ENCODE measurements around the gene DMD.

The DMD gene

DNA sequence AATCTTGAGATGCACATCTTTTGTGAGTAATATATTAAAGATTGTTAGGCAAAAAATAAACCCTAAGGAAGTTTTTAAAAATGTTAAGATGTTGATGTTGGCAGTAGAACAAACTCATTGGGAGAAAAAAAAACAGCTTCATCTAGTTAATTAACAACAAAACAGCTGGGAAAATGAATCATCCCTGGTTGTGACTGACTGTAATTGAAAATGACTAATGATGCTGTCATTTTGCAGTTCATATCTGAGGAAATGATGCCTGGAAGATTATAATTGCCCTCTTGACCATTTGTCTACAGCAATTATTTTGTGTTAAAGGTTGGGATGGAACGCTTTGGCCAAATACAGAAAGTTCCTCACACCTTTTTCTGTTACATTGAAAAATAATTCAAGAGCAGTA lies 1379.1 kb downstream of the DMD start:
- no peak for DNase-seq

DNA sequence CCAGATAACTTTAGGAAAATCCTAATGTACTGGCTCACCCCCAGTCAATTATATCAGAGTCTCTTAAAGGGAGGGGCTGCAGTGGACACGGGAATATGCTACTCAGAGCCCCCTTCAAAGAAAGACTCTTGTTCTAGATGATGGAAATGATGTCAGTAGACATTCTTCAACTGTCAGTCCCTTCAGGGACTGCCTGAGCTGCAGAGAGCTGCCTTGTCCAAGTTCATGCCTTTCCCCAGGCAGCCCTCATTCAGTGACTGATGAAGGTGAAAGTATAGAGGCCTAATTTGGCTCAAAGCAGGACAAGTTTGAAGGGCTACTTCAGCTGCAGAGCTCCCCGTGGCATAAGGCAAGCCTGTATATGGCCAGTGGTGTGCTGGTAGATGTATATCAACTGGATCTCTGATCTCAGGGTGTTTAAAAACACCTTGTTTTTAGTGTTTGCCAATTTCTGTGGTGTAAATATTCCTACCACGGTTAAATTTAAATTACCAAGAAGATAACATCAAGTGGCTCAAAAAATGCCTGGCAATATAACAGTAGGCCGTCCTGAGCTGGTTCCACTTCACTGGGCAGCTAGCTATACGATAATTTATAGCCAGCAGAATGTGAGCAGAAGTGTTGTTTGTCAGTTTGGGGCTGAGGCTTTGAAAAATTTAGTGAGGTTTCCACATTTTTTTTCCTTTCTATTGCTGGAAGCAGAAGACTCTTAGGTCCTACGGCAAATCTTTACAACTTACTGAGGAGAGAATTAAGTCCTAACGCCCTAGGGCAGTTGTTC lies 1390.7 kb downstream of the DMD start:
- no peak for DNase-seq

DNA sequence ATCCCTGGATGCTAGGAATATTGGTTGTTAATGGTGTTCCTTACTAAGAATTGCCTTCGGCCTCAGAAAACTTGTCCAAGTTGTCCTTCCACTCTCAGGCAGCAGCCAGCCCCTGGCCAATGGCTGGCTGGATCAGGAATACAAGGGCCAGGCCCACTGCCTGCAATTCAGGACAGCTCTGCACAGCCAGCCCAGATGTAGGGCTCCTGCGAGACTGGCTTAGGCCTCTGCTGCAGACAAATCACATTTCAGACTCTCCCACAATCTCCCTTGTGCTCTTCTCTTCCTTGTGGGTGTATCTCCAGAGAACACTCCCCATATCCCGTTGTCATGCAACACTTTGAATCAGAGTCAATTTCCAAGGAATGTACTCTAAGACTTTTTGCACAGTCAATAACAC lies 1391.9 kb downstream of the DMD start:
- DNase-seq, result no peak

DNA sequence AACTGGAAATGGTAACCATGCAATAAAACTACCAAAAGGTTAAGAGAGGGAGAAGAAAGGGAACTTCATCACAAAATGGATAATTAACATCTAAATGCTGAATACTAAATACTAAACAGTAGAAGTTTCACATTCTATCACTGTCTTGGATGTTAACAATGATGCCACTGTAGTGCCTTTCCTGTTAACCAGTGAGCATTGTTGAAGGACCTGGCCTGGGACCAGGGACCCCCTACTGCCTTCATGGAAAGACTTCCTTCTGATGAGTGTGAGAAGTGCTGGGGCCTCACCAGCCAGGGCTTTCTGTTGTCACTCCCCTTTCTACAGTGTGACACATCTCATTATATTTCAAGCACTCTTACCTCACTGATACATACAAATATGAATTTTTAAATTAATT lies 1400.2 kb downstream of the DMD start:
- DNase-seq, result no peak

DNA sequence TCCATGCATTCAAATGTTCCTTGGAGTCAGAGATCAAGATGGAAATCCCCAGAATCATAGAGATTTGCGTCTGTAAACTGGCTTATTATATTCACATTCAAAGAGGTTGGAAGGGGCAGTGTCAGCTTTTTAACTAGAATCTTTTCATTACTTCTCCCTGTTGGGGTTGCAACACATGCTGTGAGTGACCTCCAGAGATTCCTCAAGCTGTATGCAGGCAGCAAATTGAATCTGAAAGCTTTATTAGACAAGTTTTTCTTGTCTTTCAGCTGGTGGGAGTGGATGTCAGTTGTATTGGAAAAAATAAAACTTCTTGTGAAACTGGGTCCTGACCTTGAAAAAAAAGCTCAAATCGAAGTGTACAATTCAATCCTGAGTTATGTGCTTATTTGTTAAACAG lies 1403.0 kb downstream of the DMD start:
- DNase-seq, result no peak

DNA sequence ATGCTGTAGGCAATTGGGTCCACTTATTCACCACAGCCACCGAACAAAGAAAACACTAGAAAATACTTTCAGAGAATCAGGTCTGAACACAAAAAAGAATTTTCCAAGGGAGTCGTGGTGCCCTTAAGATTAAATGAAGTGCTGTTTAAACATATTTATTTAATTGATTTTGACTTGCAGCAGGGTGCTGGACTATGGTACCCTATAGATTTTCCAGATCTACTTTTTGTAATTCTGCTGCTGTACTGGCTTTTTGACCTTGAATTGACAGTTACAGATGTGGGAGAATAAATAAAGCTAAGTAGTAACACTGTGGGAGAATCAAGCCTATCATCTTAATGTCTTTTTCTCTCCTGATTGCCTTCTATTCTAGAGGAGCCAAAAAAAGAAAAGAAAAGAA lies 1404.2 kb downstream of the DMD start:
- DNase-seq, result no peak

DNA sequence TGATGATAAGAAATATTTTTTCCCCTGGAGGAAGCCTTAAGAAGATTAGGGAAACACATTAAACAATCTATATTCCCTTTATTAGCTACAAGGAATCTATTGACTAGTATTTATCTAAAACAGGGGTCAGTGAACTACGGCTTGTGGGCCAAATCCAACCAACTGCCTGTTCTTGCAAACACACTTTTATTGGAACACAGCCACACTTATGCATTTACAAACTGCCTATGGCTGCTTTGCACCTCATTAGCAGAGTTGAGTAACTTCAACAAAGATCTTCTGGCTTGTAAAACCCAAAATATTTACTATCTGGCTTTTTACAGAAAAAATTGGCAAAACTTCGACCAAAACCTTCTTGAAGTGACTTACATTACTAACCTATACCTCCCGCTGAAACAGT lies 1405.6 kb downstream of the DMD start:
- no peak for DNase-seq

DNA sequence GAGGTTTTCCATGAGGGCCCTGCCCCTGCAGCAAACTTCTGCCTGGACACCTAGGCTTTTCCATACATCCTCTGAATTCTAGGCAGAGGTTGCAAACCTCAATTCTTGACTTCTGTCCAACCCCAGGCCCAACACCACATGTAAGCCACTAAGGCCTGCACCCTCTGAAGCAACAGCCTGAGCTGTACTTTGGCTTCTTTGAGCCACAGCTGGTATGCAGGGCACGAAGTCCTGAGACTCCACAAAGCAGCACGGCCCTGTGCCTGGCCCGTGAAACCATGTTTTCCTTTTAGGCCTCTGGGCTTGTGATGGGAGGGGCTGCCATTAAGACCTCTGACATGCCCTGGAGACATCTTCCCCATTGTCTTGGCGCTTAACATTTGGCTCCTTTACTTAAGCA lies 1411.1 kb downstream of the DMD start:
- no peak for DNase-seq

DNA sequence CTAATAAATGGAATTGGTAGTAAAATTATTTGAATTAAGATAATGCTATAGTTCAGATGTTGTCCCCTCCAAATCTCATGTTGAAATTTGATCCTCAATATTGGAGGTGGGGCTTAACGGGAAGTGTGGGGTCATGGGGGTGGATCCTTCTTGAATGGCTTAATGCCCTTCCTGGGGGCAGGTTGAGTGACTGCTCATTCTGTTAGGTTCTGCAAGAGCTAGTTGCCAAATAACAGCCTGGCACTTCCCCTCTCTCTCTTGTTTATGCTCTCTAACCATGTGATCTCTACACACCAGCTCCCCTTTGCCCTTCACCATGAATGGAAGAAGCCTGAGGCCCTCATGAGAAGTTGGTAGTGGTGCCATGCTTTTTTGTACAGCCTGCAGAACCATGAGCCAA lies 1414.7 kb downstream of the DMD start:
- no peak for DNase-seq

DNA sequence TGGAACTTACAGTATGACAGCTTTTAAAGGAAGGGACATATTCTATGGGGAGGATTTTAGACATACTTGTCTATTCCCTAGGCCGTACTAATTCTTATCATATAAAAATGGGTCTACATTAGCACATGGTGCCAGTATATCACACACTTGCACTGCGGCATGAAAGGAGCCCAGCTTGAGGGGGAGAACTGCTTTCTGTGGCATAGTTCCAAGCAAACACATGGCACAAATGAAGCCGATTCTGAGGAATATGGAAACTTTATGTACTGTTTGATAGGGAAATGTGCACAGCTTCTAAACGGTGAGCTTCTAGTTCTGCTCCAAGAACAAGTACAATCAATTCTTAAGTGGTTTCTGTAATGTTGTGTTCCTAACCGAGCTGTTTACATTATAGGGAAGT lies 1463.9 kb downstream of the DMD start:
- DNase-seq, result no peak

DNA sequence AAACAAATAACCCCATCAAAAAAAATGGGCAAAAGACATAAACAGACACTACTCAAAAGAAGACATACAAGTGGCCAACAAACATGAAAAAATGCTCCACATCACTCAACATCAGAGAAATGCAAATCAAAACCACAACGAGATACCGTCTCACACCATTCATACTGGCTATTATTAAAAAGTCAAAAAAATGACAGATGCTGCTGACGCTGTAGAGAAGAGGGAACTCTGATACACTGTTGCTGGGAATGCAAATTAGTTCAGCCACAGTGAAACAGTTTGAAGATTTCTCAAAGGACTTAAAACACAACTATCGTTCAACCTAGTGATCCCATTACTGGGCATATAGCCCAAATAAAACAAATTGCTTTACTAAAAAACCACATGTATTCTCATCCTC lies 1468.3 kb downstream of the DMD start:
- DNase-seq, result no peak

DNA sequence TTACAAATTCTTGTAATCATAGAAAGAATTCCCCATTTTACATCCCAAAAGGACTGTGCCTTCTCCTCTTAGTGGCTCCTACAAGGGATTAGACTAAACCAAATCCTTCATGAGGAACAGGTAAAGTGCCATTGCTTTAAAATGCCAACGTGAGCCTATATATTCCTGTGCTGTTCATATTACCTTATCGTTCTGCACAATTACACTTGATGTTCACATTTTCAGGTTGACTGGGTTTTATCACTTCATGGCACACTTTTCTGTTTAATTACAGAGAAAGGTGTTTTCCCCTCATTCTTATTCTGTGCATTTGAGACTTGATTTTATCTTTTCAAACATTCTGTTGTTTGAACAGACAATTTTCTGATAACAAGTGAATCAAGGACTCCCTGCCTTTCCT lies 1493.9 kb downstream of the DMD start:
- no peak for DNase-seq

DNA sequence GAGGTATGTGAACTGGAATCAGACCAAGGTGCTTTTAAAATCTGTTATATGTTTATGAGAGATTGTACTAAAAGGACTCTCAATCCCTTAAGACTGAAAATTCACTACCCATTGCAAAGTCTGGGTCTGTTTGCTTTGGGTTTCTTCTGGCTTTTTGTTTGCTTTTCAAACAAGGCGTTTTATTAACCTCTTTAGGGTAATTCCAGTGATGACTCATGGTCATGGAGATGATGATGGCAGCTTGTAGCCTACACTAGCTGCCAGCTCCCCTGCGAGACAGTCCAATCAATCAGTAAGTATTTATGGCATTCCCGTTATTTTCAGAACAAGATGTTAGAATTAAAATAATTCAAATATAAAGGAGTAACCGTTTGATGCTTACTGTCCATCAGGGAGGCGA lies 1495.7 kb downstream of the DMD start:
- no peak for DNase-seq

DNA sequence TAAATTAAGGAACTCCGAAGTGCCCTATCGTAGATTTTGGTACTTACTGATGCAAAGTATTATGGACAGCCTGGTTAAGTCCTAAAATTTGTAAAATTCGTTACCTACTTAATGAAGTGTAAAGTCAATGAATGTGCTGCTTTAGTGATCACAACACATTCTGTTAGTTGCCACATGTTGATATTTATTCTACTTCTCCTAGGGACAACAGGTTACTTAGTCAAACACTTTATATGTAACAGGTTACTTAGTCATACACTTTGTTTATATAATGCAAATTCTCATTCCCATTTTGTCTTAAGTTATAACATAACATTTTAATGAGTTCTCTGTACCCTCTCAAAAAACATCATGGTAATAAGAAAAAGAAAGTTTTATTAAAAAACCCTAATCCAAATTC lies 1496.6 kb downstream of the DMD start:
- DNase-seq, result no peak

DNA sequence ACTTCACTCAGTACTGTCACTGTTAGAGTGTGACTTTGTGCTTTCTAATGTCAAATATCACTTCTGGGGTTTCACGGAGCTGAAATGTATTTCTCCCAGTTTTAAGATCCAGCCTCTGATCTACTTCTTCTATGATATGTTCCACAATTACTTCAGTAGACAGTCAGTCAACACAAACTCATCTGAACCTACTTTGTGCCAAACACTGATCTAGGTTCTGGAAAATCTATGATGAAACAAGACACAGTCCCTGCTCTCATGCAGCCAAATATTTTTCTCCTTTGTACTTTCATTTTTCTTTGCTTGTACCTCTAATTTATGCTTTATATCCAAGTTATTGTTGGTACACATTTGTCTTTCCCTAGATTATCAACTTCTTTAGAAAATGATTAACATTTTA lies 1498.2 kb downstream of the DMD start:
- DNase-seq, result no peak

DNA sequence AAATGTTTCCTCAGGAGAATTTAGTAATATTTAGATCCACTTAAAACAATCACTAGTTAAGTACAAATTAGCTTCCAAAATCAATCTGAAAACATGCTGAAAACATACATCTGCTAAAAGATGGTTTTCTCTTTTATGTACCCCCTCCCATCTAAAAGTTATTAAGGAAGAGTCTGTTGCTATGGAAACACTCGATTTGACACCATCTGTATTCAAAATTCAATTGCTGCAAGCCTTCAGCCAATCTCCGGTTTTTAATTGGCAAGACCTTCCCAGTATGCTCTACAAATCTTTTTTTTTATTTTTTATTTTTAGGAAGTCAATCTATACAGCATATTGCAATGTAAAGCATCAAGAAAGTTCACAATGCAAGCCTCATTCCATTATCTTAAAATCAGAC lies 1500.2 kb downstream of the DMD start:
- DNase-seq, result no peak

DNA sequence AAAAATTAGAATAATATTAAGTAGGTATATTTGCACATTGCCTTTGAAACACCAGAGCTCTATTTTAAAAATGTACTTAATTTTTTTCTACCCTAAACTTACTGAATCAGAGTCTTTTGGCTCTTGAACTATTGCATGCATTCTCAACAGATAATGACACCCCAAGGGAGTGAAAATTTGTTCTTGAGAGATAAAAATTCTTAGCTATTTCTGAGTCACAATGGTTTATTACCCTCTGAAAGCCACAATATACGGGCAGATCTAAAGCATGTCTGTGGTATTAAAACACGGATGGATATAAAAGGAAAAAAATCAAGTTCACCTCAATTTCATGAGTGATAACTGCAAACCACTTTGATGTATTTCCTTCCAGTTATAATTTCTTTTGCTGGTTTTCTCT lies 1503.2 kb downstream of the DMD start:
- no peak for DNase-seq

DNA sequence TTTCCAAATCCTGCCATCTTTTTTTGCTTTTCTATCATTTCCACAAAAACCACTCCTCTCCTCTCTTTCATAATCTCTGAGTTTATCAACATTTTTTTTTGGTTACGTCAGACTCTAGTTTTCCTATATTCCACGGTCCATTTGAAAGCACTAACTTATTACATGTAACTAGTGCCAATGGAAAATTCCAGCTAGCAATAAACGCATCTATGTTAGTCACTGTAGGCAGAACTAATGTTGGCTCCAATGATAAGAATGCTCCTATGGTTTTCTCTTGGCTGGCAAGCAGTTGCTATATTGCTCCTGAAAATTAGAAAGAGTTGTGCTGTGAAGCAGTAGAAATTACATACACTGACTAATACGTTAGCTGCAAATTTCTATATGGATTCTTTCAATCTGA lies 1504.9 kb downstream of the DMD start:
- no peak for DNase-seq

DNA sequence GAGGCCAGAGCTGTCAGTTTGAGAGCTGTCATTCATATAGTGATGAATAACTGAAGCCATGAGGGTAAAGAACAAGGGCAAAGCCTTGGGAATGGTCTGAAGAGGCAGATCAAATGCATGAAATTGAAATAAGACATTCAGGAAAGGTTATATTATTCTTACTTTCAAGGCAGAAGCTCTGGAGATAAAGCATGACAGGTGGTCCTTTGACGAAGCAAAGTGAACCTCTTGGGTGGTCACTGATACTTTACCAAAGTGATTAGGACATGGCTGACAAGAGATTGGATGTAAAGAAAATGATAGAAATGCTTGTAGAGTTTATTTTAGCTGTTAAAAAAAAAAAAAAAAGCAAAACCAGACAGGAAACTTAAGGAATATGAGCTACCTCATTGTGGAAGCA lies 1505.5 kb downstream of the DMD start:
- DNase-seq, result no peak

DNA sequence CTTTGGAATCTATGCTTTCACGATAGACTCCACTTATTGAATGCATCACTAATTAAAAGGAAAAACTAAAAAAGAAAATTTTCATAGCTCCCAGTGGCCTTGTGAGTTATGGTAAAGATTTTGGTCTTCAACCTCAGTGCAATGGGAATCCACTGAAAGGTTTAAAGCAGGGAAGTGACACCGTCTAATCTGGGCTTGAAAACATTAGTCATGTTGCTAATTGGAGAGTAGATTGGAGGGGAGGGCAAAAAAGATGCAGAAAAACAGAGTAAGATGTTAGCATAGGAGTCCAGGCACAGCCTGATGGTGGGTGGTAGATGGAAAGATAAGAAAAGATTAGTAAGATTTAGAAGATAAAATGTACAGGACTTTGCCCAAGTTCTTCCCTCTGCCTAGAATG lies 1506.4 kb downstream of the DMD start:
- DNase-seq, result no peak

DNA sequence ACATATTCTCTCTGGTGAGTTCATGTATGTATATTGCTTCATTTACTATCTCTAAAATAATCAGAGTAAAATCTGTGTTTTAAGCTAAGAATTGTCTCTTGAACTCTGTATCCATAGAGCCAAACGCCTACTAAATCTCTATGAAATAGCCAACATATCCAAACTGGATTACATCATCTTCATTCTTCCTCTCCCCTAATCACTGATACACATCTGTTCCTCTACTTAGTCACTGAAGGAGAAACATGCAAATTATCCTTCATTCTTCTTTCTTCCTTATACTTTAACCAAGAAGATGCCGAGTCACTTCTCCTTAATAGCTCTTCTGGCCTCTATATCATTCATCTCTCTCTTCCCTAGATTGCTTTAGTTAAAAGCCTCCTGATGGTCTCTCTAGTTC lies 1509.1 kb downstream of the DMD start:
- DNase-seq, result no peak

DNA sequence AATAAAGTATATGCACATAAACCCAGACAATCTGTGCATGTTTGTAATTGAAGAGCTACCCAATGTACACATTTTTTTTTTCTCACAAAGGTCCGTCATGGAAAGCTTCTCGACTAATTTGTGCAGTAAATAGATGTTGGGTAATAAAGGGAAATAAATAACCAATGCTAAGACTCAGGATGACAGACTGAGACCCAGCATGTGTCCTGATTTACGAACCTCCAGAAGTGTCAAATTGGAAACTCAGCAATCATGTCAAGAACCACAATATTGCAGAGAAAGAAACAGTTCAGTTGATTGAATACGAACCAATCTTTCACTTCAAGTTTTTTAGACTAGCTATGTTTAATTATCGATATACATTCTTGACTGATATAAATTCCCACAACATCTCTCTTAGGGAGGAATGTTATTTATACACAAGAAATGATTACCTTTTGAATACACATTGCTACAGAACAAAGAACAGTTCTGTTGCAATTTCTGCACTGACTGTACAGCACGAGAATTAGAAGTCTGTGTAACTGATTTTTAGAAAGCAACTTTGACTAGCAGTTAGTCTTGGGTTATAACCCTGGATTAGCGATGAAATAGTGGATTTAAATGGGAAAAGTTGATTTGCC lies 1513.9 kb downstream of the DMD start:
- DNase-seq, result no peak

DNA sequence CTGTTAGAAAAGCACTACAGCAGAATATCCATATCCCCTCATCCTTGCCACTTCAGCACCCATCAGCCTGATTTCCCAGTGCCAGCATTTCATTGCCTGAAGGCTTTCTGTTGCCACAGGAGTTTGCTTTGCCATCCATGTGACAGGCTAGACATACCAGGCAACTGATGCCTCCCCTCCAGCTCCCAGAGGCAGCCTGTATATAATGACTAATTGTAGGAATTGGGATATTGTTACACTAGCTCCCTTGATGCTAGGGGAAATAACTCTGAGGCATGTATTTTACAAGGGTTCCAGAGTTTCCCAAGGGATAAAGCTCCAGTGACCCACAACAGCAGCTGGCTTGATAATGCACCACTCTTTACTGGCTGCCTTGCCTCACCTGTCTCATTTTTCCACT lies 1531.5 kb downstream of the DMD start:
- DNase-seq, result no peak

DNA sequence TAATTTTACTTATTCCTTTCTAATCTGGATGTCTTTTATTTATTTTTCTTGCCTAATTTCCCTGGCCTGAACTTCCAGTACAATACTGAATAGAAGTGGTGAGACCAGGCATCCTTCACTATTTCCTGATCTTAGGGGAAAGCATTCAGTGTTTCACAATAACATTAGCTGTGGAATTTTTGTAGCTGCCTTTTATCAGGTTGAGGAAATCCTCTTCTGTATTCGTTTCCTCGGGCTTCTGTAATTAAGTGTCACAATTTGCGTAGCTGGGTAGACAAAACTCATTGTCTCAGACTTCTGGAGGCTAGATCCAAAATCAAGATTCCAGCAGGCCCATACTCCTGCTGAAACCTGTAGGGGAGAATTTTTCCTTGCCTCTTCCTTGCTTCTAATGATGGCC lies 1541.1 kb downstream of the DMD start:
- DNase-seq, result no peak

DNA sequence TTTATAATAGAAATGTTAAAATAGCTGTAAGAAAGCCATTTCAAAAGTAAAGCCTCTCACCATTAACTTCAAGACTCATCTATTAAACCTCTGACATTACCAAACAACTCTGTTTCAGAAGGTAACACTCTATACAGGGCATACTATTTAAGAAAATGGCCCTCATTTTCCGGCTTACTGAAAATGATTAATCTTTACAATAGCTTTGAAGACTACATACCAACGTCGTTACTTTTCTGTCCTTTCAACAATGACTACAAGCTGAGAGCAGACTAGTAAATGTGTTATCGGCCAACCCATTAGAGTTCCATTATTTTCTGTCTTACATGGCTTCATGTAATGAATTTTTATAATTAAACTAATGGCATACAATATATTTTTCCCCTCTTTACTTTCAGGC lies 1545.9 kb downstream of the DMD start:
- no peak for DNase-seq
